Activated CD8-positive, alpha-beta memory T cell treated with anti-CD3 and anti-CD28 coated beads, Interleukin-2, amount 50 U/mL, for 1 hour (primary cell): Measurements from ENCODE around the gene DBN1.

ENCODE experiments used
- DNase-seq: peaks from one replicate; pipeline ENCODE4 v3.0.0-alpha.2; 2020; ENCODE audit errors: extremely low read depth

Gene DBN1

GRCh38 chr5:177443144-177443983, 30.1 kb downstream of the DBN1 start:
- no peak for DNase-seq

- no peak for DNase-seq
Observed at GRCh38 chr5:177442066-177442826, 31.2 kb downstream of the DBN1 start.

- no peak for DNase-seq
Observed at GRCh38 chr5:177440990-177441780, 32.2 kb downstream of the DBN1 start.

GRCh38 chr5:177440211-177440989, 33.0 kb downstream of the DBN1 start:
- no peak for DNase-seq

- no peak for DNase-seq
Observed at GRCh38 chr5:177439518-177440053, 33.8 kb downstream of the DBN1 start.

- no peak for DNase-seq
Observed at GRCh38 chr5:177438468-177438867, 35.0 kb downstream of the DBN1 start.

- DNase-seq: no peak
Observed at GRCh38 chr5:177437623-177438022, 35.8 kb downstream of the DBN1 start.

- no peak for DNase-seq
Observed at GRCh38 chr5:177435847-177436536, 37.4 kb downstream of the DBN1 start.

- no peak for DNase-seq
Observed at GRCh38 chr5:177434942-177435738, 38.3 kb downstream of the DBN1 start.

- no peak for DNase-seq
Observed at GRCh38 chr5:177434437-177434836, 39.0 kb downstream of the DBN1 start.

- DNase-seq: no peak
Observed at GRCh38 chr5:177433658-177434217, 39.7 kb downstream of the DBN1 start.

- no peak for DNase-seq
Observed at GRCh38 chr5:177432839-177433657, 40.4 kb downstream of the DBN1 start.

- DNase-seq: no peak
Observed at GRCh38 chr5:177432143-177432838, 41.1 kb downstream of the DBN1 start.

- no peak for DNase-seq
Observed at GRCh38 chr5:177431317-177432142, 41.9 kb downstream of the DBN1 start.

- DNase-seq: no peak
Observed at GRCh38 chr5:177430972-177431316, 42.5 kb downstream of the DBN1 start.

- no peak for DNase-seq
Observed at GRCh38 chr5:177430140-177430951, 43.1 kb downstream of the DBN1 start.
